ENCODE data around the gene SUPT20HL2. TPM values are rescaled to one million over a fixed set of nuclear protein-coding genes. Genes with fewer than 3 reads are reported as not detected.
"Not testable (repeated sequence)": the region's sequence is repeated elsewhere in the genome, so short reads cannot be mapped to it uniquely, and the experiment has no call there.

Gene SUPT20HL2
- total RNA-seq, 1 experiment from 2014 or later, result not detected

DNA sequence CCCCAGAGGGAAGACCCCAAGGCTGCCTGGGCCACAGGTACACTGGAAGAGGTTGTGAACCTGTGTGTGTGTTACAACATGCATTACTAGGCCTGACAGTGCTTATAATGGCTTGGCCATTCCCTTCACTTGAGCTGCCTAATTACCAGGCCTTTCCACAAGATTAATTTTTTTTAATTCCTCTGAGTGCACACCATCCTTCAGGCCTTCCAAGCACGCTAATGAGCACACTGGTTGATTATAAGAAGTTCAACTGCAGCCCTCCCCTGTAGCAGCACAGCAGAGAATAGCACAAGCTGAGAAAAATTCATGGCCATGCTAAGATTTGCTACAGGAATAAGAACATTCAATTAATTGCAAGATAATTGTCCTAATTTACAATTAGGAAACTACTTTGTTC lies 2.2 kb upstream of the SUPT20HL2 start:
- Histone ChIP-seq H3K79me1 (ENCODE audit: insufficient read depth, low read depth, low read length, poor library complexity, severe bottlenecking) (no peaks in the 10 kb centered on the region), H2BK5ac (ENCODE audit: insufficient read length, low read length) (no peak overlapping the region), H2BK20ac (ENCODE audit: low read depth, low read length, poor library complexity, severe bottlenecking) (no peak overlapping the region), H2BK15ac (ENCODE audit: low read depth, low read length) (no peak overlapping the region), H4K8ac (replicated peaks; ENCODE audit: insufficient read length, low read depth, low read length) (no peak overlapping the region), H3K9ac (ENCODE audit: extremely low read depth, insufficient read length, low read length) (no peak overlapping the region), H3K23me2 (ENCODE audit: insufficient read length, low read depth, low read length, poor library complexity, severe bottlenecking) (no peaks in the 10 kb centered on the region), H3K56ac (ENCODE audit: insufficient read length, low read depth, low read length) (no peak overlapping the region), H3K14ac (ENCODE audit: insufficient read depth, low read length) (no peak overlapping the region), H2BK120ac (ENCODE audit: low read depth, low read length, poor library complexity, severe bottlenecking) (no peak overlapping the region), H3K4ac (ENCODE audit: low read depth, low read length) (no peak overlapping the region), H2AK5ac (ENCODE audit: insufficient read length, low read length) (no peak overlapping the region), H2BK12ac (ENCODE audit: insufficient read length, low read depth, low read length) (no peak overlapping the region), H3K9me3 (ENCODE audit: control insufficient read depth, low read depth, low read length) (no peaks in the 10 kb centered on the region), H3K27me3 (ENCODE audit: insufficient read depth, low read length) (no peaks in the 10 kb centered on the region), H3K4me1 (ENCODE audit: insufficient read depth, low read length) (no peaks in the 10 kb centered on the region), H3K18ac (ENCODE audit: insufficient read length, low read depth, low read length) (no peak overlapping the region), H4K5ac (ENCODE audit: insufficient read length, low read depth, low read length) (no peak overlapping the region), H3K27ac (ENCODE audit: insufficient read length, low read depth, low read length) (no peak overlapping the region), H4K20me1 (ENCODE audit: control insufficient read depth, insufficient read depth, insufficient read length) (no peaks in the 10 kb centered on the region), H4K91ac (ENCODE audit: insufficient read length, low read depth, low read length) (no peak overlapping the region), H3K4me2 (ENCODE audit: insufficient read depth, insufficient read length, low read length) (no peak overlapping the region), H3K23ac (ENCODE audit: insufficient read length, low read depth, low read length) (no peak overlapping the region), H3T11ph (ENCODE audit: low read length) (no peak overlapping the region), H2AFZ (ENCODE audit: low read length) (no peak overlapping the region), H3K79me2 (ENCODE audit: insufficient read depth, low read length) (no peaks in the 10 kb centered on the region)
- Mint-ChIP-seq H3K36me3 (ENCODE audit: insufficient read depth in 1 of 3, low read depth in 3 of 3) (no peaks in the 10 kb centered on the region), H3K4me1 (peaks cover 8 to 9% of the 10 kb centered on the region in 2 experiments), H3K27me3 (ENCODE audit: low read depth) (no peaks in the 10 kb centered on the region; the same call in 1 of the 2 replicates), H3K9me3 (no peaks in the 10 kb centered on the region), H3K27ac (no peak overlapping the region), H3K4me3 (no peak overlapping the region)
- no peak for DNase-seq
- WGBS (ENCODE audit: extremely low coverage, insufficient read length, low lambda C conversion rate), result no CpG with 5 or more reads among the region's 1 CpG
- TF ChIP-seq, protein P1, sequence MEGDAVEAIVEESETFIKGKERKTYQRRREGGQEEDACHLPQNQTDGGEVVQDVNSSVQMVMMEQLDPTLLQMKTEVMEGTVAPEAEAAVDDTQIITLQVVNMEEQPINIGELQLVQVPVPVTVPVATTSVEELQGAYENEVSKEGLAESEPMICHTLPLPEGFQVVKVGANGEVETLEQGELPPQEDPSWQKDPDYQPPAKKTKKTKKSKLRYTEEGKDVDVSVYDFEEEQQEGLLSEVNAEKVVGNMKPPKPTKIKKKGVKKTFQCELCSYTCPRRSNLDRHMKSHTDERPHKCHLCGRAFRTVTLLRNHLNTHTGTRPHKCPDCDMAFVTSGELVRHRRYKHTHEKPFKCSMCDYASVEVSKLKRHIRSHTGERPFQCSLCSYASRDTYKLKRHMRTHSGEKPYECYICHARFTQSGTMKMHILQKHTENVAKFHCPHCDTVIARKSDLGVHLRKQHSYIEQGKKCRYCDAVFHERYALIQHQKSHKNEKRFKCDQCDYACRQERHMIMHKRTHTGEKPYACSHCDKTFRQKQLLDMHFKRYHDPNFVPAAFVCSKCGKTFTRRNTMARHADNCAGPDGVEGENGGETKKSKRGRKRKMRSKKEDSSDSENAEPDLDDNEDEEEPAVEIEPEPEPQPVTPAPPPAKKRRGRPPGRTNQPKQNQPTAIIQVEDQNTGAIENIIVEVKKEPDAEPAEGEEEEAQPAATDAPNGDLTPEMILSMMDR (conservative IDR thresholded peaks at IDR 0.05), result no peak

DNA sequence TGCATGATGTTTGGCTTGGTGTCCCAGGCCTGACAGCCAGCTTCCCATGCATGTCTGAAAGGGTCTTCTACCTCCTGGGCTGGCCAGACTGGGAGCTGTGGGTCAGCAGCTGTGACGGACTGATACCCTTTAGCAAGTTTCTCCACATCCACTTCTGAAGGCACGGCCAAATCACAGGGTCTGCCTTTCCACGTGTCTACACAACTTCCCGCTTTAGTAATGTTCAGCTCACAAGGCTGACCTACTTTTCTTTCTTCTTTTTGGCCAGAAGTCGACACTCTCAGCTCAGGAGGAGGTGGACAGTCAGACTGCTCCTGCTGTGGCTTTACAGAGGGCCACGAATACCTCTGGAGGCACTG lies 1.6 kb downstream of the SUPT20HL2 start:
- not testable (repeated sequence) for H3K9me3 Mint-ChIP-seq; H4K5ac ChIP-seq (ENCODE audit: insufficient read length, low read depth, low read length); H3K9me3 ChIP-seq (ENCODE audit: control insufficient read depth, low read depth, low read length); H3K27ac ChIP-seq (ENCODE audit: insufficient read length, low read depth, low read length); H3K4me2 ChIP-seq (ENCODE audit: insufficient read depth, insufficient read length, low read length); DNase-seq; H3K56ac ChIP-seq (ENCODE audit: insufficient read length, low read depth, low read length); H3K79me1 ChIP-seq (ENCODE audit: insufficient read depth, low read depth, low read length, poor library complexity, severe bottlenecking); H3K23me2 ChIP-seq (ENCODE audit: insufficient read length, low read depth, low read length, poor library complexity, severe bottlenecking); H3K18ac ChIP-seq (ENCODE audit: insufficient read length, low read depth, low read length); H2BK5ac ChIP-seq (ENCODE audit: insufficient read length, low read length); H3K4ac ChIP-seq (ENCODE audit: low read depth, low read length); H3K23ac ChIP-seq (ENCODE audit: insufficient read length, low read depth, low read length); H2BK20ac ChIP-seq (ENCODE audit: low read depth, low read length, poor library complexity, severe bottlenecking); H3K4me3 Mint-ChIP-seq; H2BK12ac ChIP-seq (ENCODE audit: insufficient read length, low read depth, low read length); H2BK15ac ChIP-seq (ENCODE audit: low read depth, low read length); H2BK120ac ChIP-seq (ENCODE audit: low read depth, low read length, poor library complexity, severe bottlenecking); H3K27me3 ChIP-seq (ENCODE audit: insufficient read depth, low read length); H3T11ph ChIP-seq (ENCODE audit: low read length); H2AK5ac ChIP-seq (ENCODE audit: insufficient read length, low read length); H3K79me2 ChIP-seq (ENCODE audit: insufficient read depth, low read length); H3K36me3 Mint-ChIP-seq (ENCODE audit: insufficient read depth in 1 of 3, low read depth in 3 of 3); H3K27me3 Mint-ChIP-seq (ENCODE audit: low read depth); H3K9ac ChIP-seq (ENCODE audit: extremely low read depth, insufficient read length, low read length); H4K8ac ChIP-seq (replicated peaks; ENCODE audit: insufficient read length, low read depth, low read length); H4K20me1 ChIP-seq (ENCODE audit: control insufficient read depth, insufficient read depth, insufficient read length); H3K14ac ChIP-seq (ENCODE audit: insufficient read depth, low read length); H2AFZ ChIP-seq (ENCODE audit: low read length); H3K4me1 ChIP-seq (ENCODE audit: insufficient read depth, low read length); H4K91ac ChIP-seq (ENCODE audit: insufficient read length, low read depth, low read length)
- H3K4me1 Mint-ChIP-seq, result peaks cover 20 to 25% of the 10 kb centered on the region in 2 experiments
- no CpG with 5 or more reads among the region's 6 CpGs for WGBS (ENCODE audit: extremely low coverage, insufficient read length, low lambda C conversion rate)
- H3K27ac Mint-ChIP-seq, result peak overlapping the region in 1 of 3 experiments; percentile 76; a peak in 1 of 7 replicates
